ENCODE results near the gene RPL27A.

RPL27A gene

DNA sequence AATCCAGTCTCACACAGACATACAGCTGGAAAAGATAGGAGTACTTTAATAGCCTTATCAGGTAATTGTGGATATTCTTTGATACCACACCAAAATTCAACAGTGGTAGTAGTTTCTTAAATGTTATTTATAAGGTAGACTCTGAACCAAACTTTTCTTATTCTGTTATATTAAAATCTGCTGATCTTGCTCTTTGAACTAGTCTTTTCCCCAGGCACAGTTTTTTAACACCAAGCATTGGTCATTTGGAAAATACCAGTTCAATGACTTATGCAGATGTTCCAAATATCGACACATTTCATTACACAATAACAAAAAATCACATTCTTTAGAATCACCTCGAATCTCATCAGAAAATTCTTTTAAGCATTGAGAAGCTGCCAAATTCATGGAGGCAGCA lies 7.7 kb upstream of the RPL27A start:
- H3K27ac ChIP-seq (ENCODE audit: low read length): no peak overlapping the region
- no peak overlapping the region for H3K4me3 ChIP-seq (ENCODE audit: low read length)
- H3K4me2 ChIP-seq (ENCODE audit: low read length): no peak overlapping the region
- no peaks in the 10 kb centered on the region for H3K79me2 ChIP-seq (ENCODE audit: low read length)
- peaks cover 4% of the 10 kb centered on the region for H3K36me3 ChIP-seq (replicated peaks; ENCODE audit: low read depth, low read length)
- no peaks in the 10 kb centered on the region for H3K9me3 ChIP-seq (ENCODE audit: insufficient read depth, low read length)
- H3K27me3 ChIP-seq (ENCODE audit: low read depth, low read length): no peaks in the 10 kb centered on the region
- H3K9ac ChIP-seq (ENCODE audit: low read length): no peak overlapping the region
- no peak overlapping the region for H2AFZ ChIP-seq (ENCODE audit: low read depth, low read length)
- H4K20me1 ChIP-seq (ENCODE audit: insufficient read depth, low read length): no peaks in the 10 kb centered on the region
- peaks cover 11% of the 10 kb centered on the region for H3K4me1 ChIP-seq (ENCODE audit: low read length)
- TF ChIP-seq, protein P1, sequence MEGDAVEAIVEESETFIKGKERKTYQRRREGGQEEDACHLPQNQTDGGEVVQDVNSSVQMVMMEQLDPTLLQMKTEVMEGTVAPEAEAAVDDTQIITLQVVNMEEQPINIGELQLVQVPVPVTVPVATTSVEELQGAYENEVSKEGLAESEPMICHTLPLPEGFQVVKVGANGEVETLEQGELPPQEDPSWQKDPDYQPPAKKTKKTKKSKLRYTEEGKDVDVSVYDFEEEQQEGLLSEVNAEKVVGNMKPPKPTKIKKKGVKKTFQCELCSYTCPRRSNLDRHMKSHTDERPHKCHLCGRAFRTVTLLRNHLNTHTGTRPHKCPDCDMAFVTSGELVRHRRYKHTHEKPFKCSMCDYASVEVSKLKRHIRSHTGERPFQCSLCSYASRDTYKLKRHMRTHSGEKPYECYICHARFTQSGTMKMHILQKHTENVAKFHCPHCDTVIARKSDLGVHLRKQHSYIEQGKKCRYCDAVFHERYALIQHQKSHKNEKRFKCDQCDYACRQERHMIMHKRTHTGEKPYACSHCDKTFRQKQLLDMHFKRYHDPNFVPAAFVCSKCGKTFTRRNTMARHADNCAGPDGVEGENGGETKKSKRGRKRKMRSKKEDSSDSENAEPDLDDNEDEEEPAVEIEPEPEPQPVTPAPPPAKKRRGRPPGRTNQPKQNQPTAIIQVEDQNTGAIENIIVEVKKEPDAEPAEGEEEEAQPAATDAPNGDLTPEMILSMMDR (IDR thresholded peaks at IDR 0.05; ENCODE audit: low read depth, low read length): no peak
- no peak for TF ChIP-seq EZH2phosphoT487 (IDR thresholded peaks at IDR 0.05; ENCODE audit: low read depth)

DNA sequence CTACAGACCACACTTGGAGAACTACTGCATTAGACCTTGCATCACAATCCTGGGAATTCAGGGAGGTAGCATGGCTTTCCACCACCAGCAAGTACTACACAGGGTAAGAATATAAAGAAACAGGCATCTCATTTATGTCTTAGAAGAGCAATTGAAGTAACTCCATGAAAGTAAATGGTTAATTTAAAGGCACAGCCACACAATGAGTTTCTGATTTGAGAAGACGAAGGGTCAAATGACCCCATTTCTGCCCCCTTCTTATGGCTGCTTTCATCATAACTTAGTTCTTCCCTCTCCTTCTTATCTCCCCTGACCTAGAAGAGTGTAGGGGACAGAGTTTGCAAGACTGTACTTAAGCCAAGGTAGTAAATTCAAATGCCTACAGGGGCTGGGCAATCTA lies 6.1 kb upstream of the RPL27A start:
- Histone ChIP-seq H3K9me3 (ENCODE audit: insufficient read depth, low read length) (no peaks in the 10 kb centered on the region), H3K4me2 (ENCODE audit: low read length) (no peak overlapping the region), H3K9ac (ENCODE audit: low read length) (no peak overlapping the region), H3K4me1 (ENCODE audit: low read length) (peaks cover 9% of the 10 kb centered on the region), H2AFZ (ENCODE audit: low read depth, low read length) (no peak overlapping the region), H3K27ac (ENCODE audit: low read length) (no peak overlapping the region), H4K20me1 (ENCODE audit: insufficient read depth, low read length) (no peaks in the 10 kb centered on the region), H3K79me2 (ENCODE audit: low read length) (peaks cover 2% of the 10 kb centered on the region), H3K4me3 (ENCODE audit: low read length) (no peak overlapping the region), H3K27me3 (ENCODE audit: low read depth, low read length) (no peaks in the 10 kb centered on the region), H3K36me3 (replicated peaks; ENCODE audit: low read depth, low read length) (peaks cover 4% of the 10 kb centered on the region)
- TF ChIP-seq, protein P1 (IDR thresholded peaks at IDR 0.05; ENCODE audit: low read depth, low read length): no peak
- no peak for TF ChIP-seq EZH2phosphoT487 (IDR thresholded peaks at IDR 0.05; ENCODE audit: low read depth)

DNA sequence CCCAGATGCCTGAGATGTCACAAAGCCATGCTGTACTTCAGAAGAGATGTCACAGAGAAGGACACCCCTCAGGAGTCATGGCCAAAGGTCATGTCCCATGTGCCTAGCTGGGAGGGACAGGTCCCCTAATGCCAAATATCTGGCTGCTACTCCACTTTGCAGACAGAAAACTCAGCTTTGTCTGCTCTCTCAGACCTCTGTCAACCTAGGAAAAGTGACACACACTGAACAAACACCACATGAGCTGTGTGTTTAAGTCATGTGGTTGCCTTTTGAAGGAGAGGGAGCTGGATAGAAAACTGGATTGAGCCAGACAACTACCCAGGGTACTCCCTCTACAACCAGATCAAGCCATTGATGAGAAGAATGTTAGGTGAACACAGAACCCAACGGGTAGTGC lies 3.6 kb upstream of the RPL27A start:
- no peak for TF ChIP-seq EZH2phosphoT487 (IDR thresholded peaks at IDR 0.05; ENCODE audit: low read depth)
- TF ChIP-seq, protein P1 (IDR thresholded peaks at IDR 0.05; ENCODE audit: low read depth, low read length): no peak
- no peak overlapping the region for H3K27ac ChIP-seq (ENCODE audit: low read length)
- no peak overlapping the region for H3K4me2 ChIP-seq (ENCODE audit: low read length)
- peaks cover 12% of the 10 kb centered on the region for H3K36me3 ChIP-seq (replicated peaks; ENCODE audit: low read depth, low read length)
- H3K4me1 ChIP-seq (ENCODE audit: low read length): peaks cover 6% of the 10 kb centered on the region
- H3K27me3 ChIP-seq (ENCODE audit: low read depth, low read length): no peaks in the 10 kb centered on the region
- no peak overlapping the region for H3K9ac ChIP-seq (ENCODE audit: low read length)
- peaks cover 1% of the 10 kb centered on the region for H4K20me1 ChIP-seq (ENCODE audit: insufficient read depth, low read length)
- H2AFZ ChIP-seq (ENCODE audit: low read depth, low read length): no peak overlapping the region
- H3K4me3 ChIP-seq (ENCODE audit: low read length): no peak overlapping the region
- peaks cover 26% of the 10 kb centered on the region for H3K79me2 ChIP-seq (ENCODE audit: low read length)
- no peaks in the 10 kb centered on the region for H3K9me3 ChIP-seq (ENCODE audit: insufficient read depth, low read length)

DNA sequence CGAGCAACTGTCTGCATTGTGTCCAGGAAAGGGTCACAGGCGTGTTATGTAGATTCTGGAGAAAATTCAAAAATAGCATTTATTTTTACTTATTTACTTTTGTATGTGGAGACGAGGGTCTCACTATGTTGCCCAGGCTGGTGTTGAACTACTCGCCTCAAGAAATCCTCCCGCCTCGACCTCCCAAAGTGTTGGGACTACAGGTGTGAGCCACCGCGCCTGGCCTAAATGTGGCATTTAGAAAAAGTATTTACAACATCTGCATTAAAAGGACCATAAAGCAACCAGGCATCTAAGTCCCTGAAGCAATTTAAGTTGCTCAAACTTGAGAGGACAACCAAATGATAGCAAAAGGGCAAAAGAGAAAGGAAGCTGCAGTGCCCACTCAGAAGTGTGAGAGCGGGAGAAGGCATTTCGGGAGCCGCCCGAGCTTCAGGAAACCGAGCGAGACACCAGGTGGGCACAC lies 722 bp upstream of the RPL27A start:
- peak overlapping the region; percentile 98 for H3K4me3 ChIP-seq (ENCODE audit: low read length)
- peaks cover 51% of the 10 kb centered on the region for H3K79me2 ChIP-seq (ENCODE audit: low read length)
- H3K4me1 ChIP-seq (ENCODE audit: low read length): peaks cover 34% of the 10 kb centered on the region
- no peaks in the 10 kb centered on the region for H3K27me3 ChIP-seq (ENCODE audit: low read depth, low read length)
- TF ChIP-seq EZH2phosphoT487 (IDR thresholded peaks at IDR 0.05; ENCODE audit: low read depth): no peak
- TF ChIP-seq, protein P1 (IDR thresholded peaks at IDR 0.05; ENCODE audit: low read depth, low read length): no peak
- peak overlapping the region; percentile 90 for H3K27ac ChIP-seq (ENCODE audit: low read length)
- H3K9ac ChIP-seq (ENCODE audit: low read length): peak overlapping the region; percentile 100
- H3K36me3 ChIP-seq (replicated peaks; ENCODE audit: low read depth, low read length): peaks cover 37% of the 10 kb centered on the region
- peaks cover 15% of the 10 kb centered on the region for H4K20me1 ChIP-seq (ENCODE audit: insufficient read depth, low read length)
- no peaks in the 10 kb centered on the region for H3K9me3 ChIP-seq (ENCODE audit: insufficient read depth, low read length)
- peak overlapping the region; percentile 66 for H3K4me2 ChIP-seq (ENCODE audit: low read length)
- no peak overlapping the region for H2AFZ ChIP-seq (ENCODE audit: low read depth, low read length)

All from OCI-LY3 (cell line).